B cell (primary cell): Measurements from ENCODE around the gene NOVA1. TPM values are rescaled to one million over a fixed set of nuclear protein-coding genes. Genes with fewer than 3 reads are reported as not detected.

Experiments used
- ATAC-seq: fragments of 200-7000 bp; cut with Tn5 transposase; one replicate; pipeline ENCODE4 v1.10.0; 2021; ENCODE audit warnings: low read depth, mild to moderate bottlenecking, moderate number of reproducible peaks, moderate library complexity
- CTCF ChIA-PET: fragments of 350-600 bp; sonication (Branson Sonifier 250); formaldehyde crosslinking; loops from one replicate; lab custom pipeline; 2021; ENCODE audit warnings: antibody characterized with exemption, inconsistent platforms; lab: Charles Lee
- POLR2A ChIA-PET: fragments of 350-600 bp; sonication (Branson Sonifier 250); formaldehyde crosslinking; loops from one replicate; lab custom pipeline; 2021; ENCODE audit warnings: antibody characterized with exemption; lab: Charles Lee
- DNase-seq: peaks from one replicate; pipeline ENCODE4 v3.0.0; 2013
- H2AFZ ChIP-seq: 2 replicates; pipeline ENCODE4 v1.6.1; 2012; ENCODE audit warnings: mild to moderate bottlenecking, low read depth, low read length; ENCODE audit not compliant: insufficient read depth, poor library complexity, severe bottlenecking
- H3K27ac ChIP-seq, 2 donors: 1 replicate in 1 of 2; 2 replicates in 1 of 2; pipeline ENCODE4 v1.5.1; 2012 to 2013; ENCODE audit warnings: low read length in 2 of 2, mild to moderate bottlenecking in 2 of 2, moderate library complexity in 1 of 2
- H3K27me3 ChIP-seq, 4 experiments: fragments of 200-600 bp in 1 of 4; sonication (generic) in 1 of 4; replicated peaks in 1 of 4; 1 replicate in 2 of 4; 2 replicates in 2 of 4; pipeline versions ENCODE4 v1.6.1 to v1.7.0; 2013 to 2016; ENCODE audit warnings: low read length in 3 of 4, mild to moderate bottlenecking in 2 of 4, mixed read lengths in 1 of 4, moderate library complexity in 1 of 4; ENCODE audit not compliant: insufficient read depth in 4 of 4, control insufficient read depth in 3 of 4; ENCODE audit errors: control extremely low read depth in 1 of 4
- H3K36me3 ChIP-seq, 2 experiments: replicated peaks in 1 of 2; 1 replicate in 1 of 2; 2 replicates in 1 of 2; pipeline versions ENCODE4 v1.6.1 to v1.7.1; 2013; ENCODE audit warnings: low read length in 1 of 2; ENCODE audit not compliant: insufficient read depth in 2 of 2, control insufficient read depth in 1 of 2; ENCODE audit errors: control extremely low read depth in 1 of 2, extremely low read depth in 1 of 2
- H3K4me1 ChIP-seq, 2 donors: fragments of 200-600 bp in 1 of 2; sonication (generic) in 1 of 2; 1 replicate in 1 of 2; 2 replicates in 1 of 2; pipeline versions ENCODE4 v1.5.1 to v1.6.1; 2013 to 2017; ENCODE audit warnings: low read length in 2 of 2; ENCODE audit not compliant: control insufficient read depth in 2 of 2, insufficient read depth in 2 of 2
- H3K4me2 ChIP-seq: replicated peaks from 2 replicates; pipeline ENCODE3; 2012; ENCODE audit warnings: mild to moderate bottlenecking, low read depth, low read length; ENCODE audit not compliant: poor library complexity, severe bottlenecking
- H3K4me3 ChIP-seq, 5 experiments: fragments of 200-600 bp in 1 of 5; sonication (generic) in 1 of 5; 1 replicate in 3 of 5; 2 replicates in 2 of 5; pipeline versions ENCODE4 v1.5.1 to v1.7.0; 2011 to 2016; ENCODE audit warnings: low read length in 4 of 5, mild to moderate bottlenecking in 4 of 5, low read depth in 2 of 5, control low read depth in 1 of 5, moderate library complexity in 1 of 5; ENCODE audit not compliant: insufficient read depth in 1 of 5; ENCODE audit errors: control extremely low read depth in 1 of 5, extremely low read depth in 1 of 5
- H3K79me2 ChIP-seq: fragments of 200-600 bp; sonication (generic); one replicate; pipeline ENCODE4 v1.6.0; 2016; ENCODE audit warnings: low read length; ENCODE audit not compliant: control insufficient read depth, insufficient read depth
- H3K9ac ChIP-seq: fragments of 200-600 bp; sonication (generic); 2 replicates; pipeline ENCODE4 v1.6.1; 2017; ENCODE audit warnings: mild to moderate bottlenecking, low read length, moderate library complexity
- H3K9me3 ChIP-seq, 3 donors: one replicate each; pipeline versions ENCODE4 v1.6.1 to v1.7.1; 2013; ENCODE audit warnings: low read length in 2 of 3; ENCODE audit not compliant: control insufficient read depth in 2 of 3, insufficient read depth in 1 of 3; ENCODE audit errors: control extremely low read depth in 1 of 3
- H4K20me1 ChIP-seq: 2 replicates; pipeline ENCODE4 v1.6.0; 2012; ENCODE audit warnings: mild to moderate bottlenecking, low read length; ENCODE audit not compliant: insufficient read depth, control insufficient read depth, poor library complexity, severe bottlenecking
- H3K27ac Mint-ChIP-seq: one replicate; pipeline ENCODE4 v1.8.0; 2021; ENCODE audit warnings: mixed read lengths
- H3K27me3 Mint-ChIP-seq: one replicate; pipeline ENCODE4 v1.8.0; 2021; ENCODE audit warnings: mixed read lengths
- H3K4me1 Mint-ChIP-seq: one replicate; pipeline ENCODE4 v1.8.0; 2021; ENCODE audit warnings: mixed read lengths
- H3K4me3 Mint-ChIP-seq: one replicate; pipeline ENCODE4 v1.8.0; 2021; ENCODE audit warnings: mixed read lengths
- H3K9me3 Mint-ChIP-seq: one replicate; pipeline ENCODE4 v1.8.0; 2022; ENCODE audit warnings: mixed read lengths; ENCODE audit not compliant: insufficient read depth
- CTCF ChIP-seq: fragments of 200-600 bp; IDR thresholded peaks from one replicate; pipeline ENCODE4 v1.8.0; 2022; ENCODE audit warnings: antibody characterized with exemption, mild to moderate bottlenecking
- EZH2 ChIP-seq: IDR thresholded peaks from 2 replicates; pipeline ENCODE4 v1.6.1; 2012; ENCODE audit warnings: borderline replicate concordance, low read depth, mild to moderate bottlenecking, moderate library complexity, low read length; ENCODE audit not compliant: insufficient read depth, poor library complexity, severe bottlenecking
- WGBS: methylation state at CpG from one replicate; pipeline ENCODE4 v1.1.5; 2013; ENCODE audit warnings: missing lambda C conversion rate; ENCODE audit not compliant: insufficient coverage; 5-methylcytosine and 5-hydroxymethylcytosine counted together
- intact Hi-C: fragments of 100-400 bp; cut with micrococcal nuclease; formaldehyde crosslinking; loops from one replicate; pipeline ENCODE4 v1.10.0; 2022
- polyA plus RNA-seq: library from polyadenylated mRNA; depleted of rRNA; stranded (reverse); fragments of >200 nt; gene quantifications from 2 replicates; pipeline ENCODE4 v1.2.3, GENCODE V29; 2012
- total RNA-seq, 2 donors: library from RNA; stranded (reverse); fragments of 120-200 nt in 1 of 2; gene quantifications; 1 replicate in 1 of 2; 2 replicates in 1 of 2; pipeline versions ENCODE4 v1.2.3 to v1.2.4, GENCODE V29; 2013 to 2022

The NOVA1 gene
- total and polyA plus RNA-seq, 2 donors (not counting 1 experiment from before 2014, with no cell fraction given), result not detected

GRCh38 chr14:26589925-26590324, 7.9 kb downstream of the NOVA1 start:
- Mint-ChIP-seq H3K9me3 (no peaks in the 10 kb centered on the region), H3K27ac (no peak overlapping the region), H3K4me3 (no peak overlapping the region), H3K27me3 (no peaks in the 10 kb centered on the region), H3K4me1 (no peaks in the 10 kb centered on the region)
- intact Hi-C loops, result no loop called here
- ChIA-PET CTCF (no interaction called here), POLR2A (no interaction called here)
- Histone ChIP-seq H3K36me3 (no peaks in the 10 kb centered on the region), H3K79me2 (no peaks in the 10 kb centered on the region), H3K4me3 (no peak overlapping the region), H3K9ac (no peak overlapping the region), H3K4me1 (no peaks in the 10 kb centered on the region), H3K27ac (no peak overlapping the region), H3K27me3 (no peaks in the 10 kb centered on the region), H2AFZ (no peak overlapping the region), H3K4me2 (no peak overlapping the region), H4K20me1 (no peaks in the 10 kb centered on the region), H3K9me3 (no peaks in the 10 kb centered on the region)
- 100% methylated on average over 1 of the region's 1 CpG for WGBS
- no peak for TF ChIP-seq EZH2
- no peak for TF ChIP-seq CTCF
- ATAC-seq (no peak), DNase-seq (no peak)

- H3K4me1 Mint-ChIP-seq, result no peaks in the 10 kb centered on the region
- Histone ChIP-seq H3K9ac (no peak overlapping the region), H3K36me3 (no peaks in the 10 kb centered on the region), H3K79me2 (no peaks in the 10 kb centered on the region), H4K20me1 (no peaks in the 10 kb centered on the region), H3K9me3 (no peaks in the 10 kb centered on the region), H3K4me3 (no peak overlapping the region), H3K4me1 (no peaks in the 10 kb centered on the region), H3K27me3 (no peaks in the 10 kb centered on the region), H3K27ac (no peak overlapping the region), H2AFZ (no peak overlapping the region), H3K4me2 (no peak overlapping the region)
- POLR2A ChIA-PET, result no interaction called here
- CTCF ChIA-PET, result no interaction called here
- ATAC-seq (no peak), DNase-seq (no peak)
- H3K27me3 Mint-ChIP-seq, result no peaks in the 10 kb centered on the region
- 67% methylated on average over 1 of the region's 2 CpGs for WGBS
- H3K9me3 Mint-ChIP-seq, result no peaks in the 10 kb centered on the region
- TF ChIP-seq EZH2 (no peak), CTCF (no peak)
- H3K4me3 Mint-ChIP-seq, result no peak overlapping the region
- intact Hi-C loops, result no loop called here
- H3K27ac Mint-ChIP-seq, result no peak overlapping the region
These were observed 20.1 kb downstream of the NOVA1 start for GRCh38 chr14:26577711-26578110.
